Neural cell (in vitro differentiated cells): Measurements from ENCODE around the gene USH1C. TPM values are rescaled to one million over a fixed set of nuclear protein-coding genes. Genes with fewer than 3 reads are reported as not detected.

Experiments used
- H2AFZ ChIP-seq: fragments of 200-600, 300-800 bp; sonication (generic), shearing (Covaris generic); 2 replicates; pipeline ENCODE4 v1.6.0; 2014; ENCODE audit warnings: low read depth, mild to moderate bottlenecking, antibody characterized with exemption, low read length, moderate library complexity
- H3F3A ChIP-seq: fragments of 200-600 bp; shearing (Covaris generic); 2 replicates; pipeline ENCODE4 v1.6.1; 2016; ENCODE audit warnings: mild to moderate bottlenecking, moderate library complexity, mixed read lengths, antibody characterized with exemption, low read length; ENCODE audit not compliant: insufficient read depth, poor library complexity, severe bottlenecking
- H3K27ac ChIP-seq: fragments of 200-600, 300-800 bp; sonication (generic), shearing (Covaris generic); 2 replicates; pipeline ENCODE4 v1.5.1; 2014; ENCODE audit warnings: mild to moderate bottlenecking, low read length, moderate library complexity
- H3K27me3 ChIP-seq: fragments of 300-800, 200-600 bp; sonication (generic), shearing (Covaris generic); 2 replicates; pipeline ENCODE4 v1.6.0; 2014; ENCODE audit warnings: mild to moderate bottlenecking, low read depth, low read length, moderate library complexity; ENCODE audit not compliant: insufficient read depth
- H3K36me3 ChIP-seq: fragments of 300-800, 200-600 bp; sonication (generic), shearing (Covaris generic); 2 replicates; pipeline ENCODE4 v1.5.1; 2014; ENCODE audit warnings: mild to moderate bottlenecking, antibody characterized with exemption, low read length, moderate library complexity; ENCODE audit not compliant: insufficient read depth
- H3K4me2 ChIP-seq: fragments of 300-800, 200-600 bp; sonication (generic), shearing (Covaris generic); 2 replicates; pipeline ENCODE4 v1.6.0; 2014; ENCODE audit warnings: mild to moderate bottlenecking, low read length
- H3K4me3 ChIP-seq: fragments of 300-800, 200-600 bp; sonication (generic), shearing (Covaris generic); 2 replicates; pipeline ENCODE4 v1.5.1; 2014; ENCODE audit warnings: mild to moderate bottlenecking, low read length, moderate library complexity
- H3K79me2 ChIP-seq: fragments of 200-600 bp; shearing (Covaris generic); replicated peaks from 2 replicates; pipeline ENCODE4 v1.6.0; 2014; ENCODE audit warnings: mild to moderate bottlenecking, low read length, moderate library complexity; ENCODE audit not compliant: insufficient read depth
- H3K9ac ChIP-seq: fragments of 300-800, 200-600 bp; sonication (generic), shearing (Covaris generic); 2 replicates; pipeline ENCODE4 v1.6.1; 2016; ENCODE audit warnings: mild to moderate bottlenecking, low read length, mixed read lengths
- H3K9me2 ChIP-seq: fragments of 200-600 bp; shearing (Covaris generic); 2 replicates; pipeline ENCODE4 v1.6.1; 2016; ENCODE audit warnings: mild to moderate bottlenecking, low read length, mixed read lengths; ENCODE audit not compliant: insufficient read depth
- H3K9me3 ChIP-seq: fragments of 200-600, 300-800 bp; sonication (generic), shearing (Covaris generic); 2 replicates; pipeline ENCODE4 v1.6.1; 2016; ENCODE audit warnings: mild to moderate bottlenecking, mixed run types, low read length, moderate library complexity, mixed read lengths
- H4K20me1 ChIP-seq: fragments of 200-600 bp; shearing (Covaris generic); 2 replicates; pipeline ENCODE4 v1.6.1; 2016; ENCODE audit warnings: mild to moderate bottlenecking, mixed run types; ENCODE audit not compliant: insufficient read depth
- CTCF ChIP-seq: fragments of 450-650 bp; IDR thresholded peaks from 2 replicates; pipeline ENCODE4 v1.5.1; 2014; ENCODE audit warnings: antibody characterized with exemption, mild to moderate bottlenecking, moderate library complexity; ENCODE audit not compliant: poor library complexity, severe bottlenecking
- EP300 ChIP-seq: fragments of 450-650 bp; conservative IDR thresholded peaks from 2 replicates; pipeline ENCODE4 v1.6.1; 2014; ENCODE audit warnings: antibody characterized with exemption, mild to moderate bottlenecking, moderate library complexity; ENCODE audit not compliant: poor library complexity, severe bottlenecking
- EZH2 ChIP-seq: fragments of 200-600, 300-800 bp; shearing (Covaris generic), sonication (generic); IDR thresholded peaks from 2 replicates; pipeline ENCODE4 v1.6.1; 2014; ENCODE audit warnings: antibody characterized with exemption, low read length, borderline replicate concordance, mild to moderate bottlenecking; ENCODE audit not compliant: insufficient read depth, poor library complexity, severe bottlenecking
- MXI1 ChIP-seq: fragments of 450-650 bp; conservative IDR thresholded peaks from 2 replicates; pipeline ENCODE4 v1.6.1; 2014; ENCODE audit warnings: antibody characterized with exemption, mild to moderate bottlenecking; ENCODE audit not compliant: poor library complexity, severe bottlenecking
- POLR2AphosphoS5 ChIP-seq: IDR thresholded peaks from 2 replicates; pipeline ENCODE4 v1.6.1; 2012
- RAD21 ChIP-seq: fragments of 450-650 bp; conservative IDR thresholded peaks from 2 replicates; pipeline ENCODE4 v1.6.1; 2014; ENCODE audit warnings: antibody characterized with exemption, mild to moderate bottlenecking, moderate library complexity
- REST ChIP-seq: IDR thresholded peaks from 2 replicates; pipeline ENCODE4 v1.6.1; 2012; ENCODE audit warnings: borderline replicate concordance
- SMC3 ChIP-seq: fragments of 450-650 bp; conservative IDR thresholded peaks from 2 replicates; pipeline ENCODE4 v1.6.1; 2014; ENCODE audit warnings: antibody characterized with exemption, mild to moderate bottlenecking, moderate library complexity; ENCODE audit not compliant: poor library complexity
- TAF1 ChIP-seq: IDR thresholded peaks from 2 replicates; pipeline ENCODE4 v1.6.1; 2012; ENCODE audit warnings: low read depth
- polyA plus RNA-seq: library from polyadenylated mRNA; depleted of rRNA; stranded (reverse); fragments of >200 nt; gene quantifications from 2 replicates; pipeline ENCODE4 v1.2.3, GENCODE V29; 2014

USH1C gene
- polyA plus RNA-seq, 1 donor from 2014 or later, result 0.67 TPM

- H3K4me2 ChIP-seq, result no peak overlapping the region
- no peak overlapping the region for H2AFZ ChIP-seq
- no peak overlapping the region for H3K9ac ChIP-seq
- H3K9me2 ChIP-seq, result no peaks in the 10 kb centered on the region
- no peaks in the 10 kb centered on the region for H3F3A ChIP-seq
- no peaks in the 10 kb centered on the region for H3K9me3 ChIP-seq
- H3K36me3 ChIP-seq, result no peaks in the 10 kb centered on the region
- TF ChIP-seq POLR2AphosphoS5 (no peak), SMC3 (no peak), EZH2 (no peak), CTCF (no peak), TAF1 (no peak), MXI1 (no peak), REST (no peak), EP300 (no peak), RAD21 (no peak)
- H3K79me2 ChIP-seq, result no peaks in the 10 kb centered on the region
- H3K27me3 ChIP-seq, result no peaks in the 10 kb centered on the region
- no peak overlapping the region for H3K4me3 ChIP-seq
- H3K27ac ChIP-seq, result no peak overlapping the region
- H4K20me1 ChIP-seq, result no peaks in the 10 kb centered on the region
These were observed 14.7 kb upstream of the USH1C start for GRCh38 chr11:17558916-17559315.

- Histone ChIP-seq H3K9me2 (no peaks in the 10 kb centered on the region), H2AFZ (no peak overlapping the region), H3K27ac (no peak overlapping the region), H3K9ac (no peak overlapping the region), H3K79me2 (no peaks in the 10 kb centered on the region), H4K20me1 (no peaks in the 10 kb centered on the region), H3K27me3 (no peaks in the 10 kb centered on the region), H3F3A (no peaks in the 10 kb centered on the region), H3K9me3 (no peaks in the 10 kb centered on the region), H3K4me2 (no peak overlapping the region), H3K4me3 (no peak overlapping the region), H3K36me3 (no peaks in the 10 kb centered on the region)
- TF ChIP-seq EP300, result no peak
- TF ChIP-seq MXI1, result no peak
- TF ChIP-seq TAF1, result no peak
- TF ChIP-seq POLR2AphosphoS5, result no peak
- TF ChIP-seq SMC3, result no peak
- TF ChIP-seq REST, result no peak
- TF ChIP-seq CTCF, result no peak
- TF ChIP-seq EZH2, result no peak
- TF ChIP-seq RAD21, result no peak
These were observed 14.0 kb upstream of the USH1C start for GRCh38 chr11:17558025-17558780.
